ENCODE data around the gene TNRC6B.

The TNRC6B gene

GRCh38 chr22:40361100-40361499 is 183.4 kb downstream of the TNRC6B start:
- Histone ChIP-seq H3K9me2 (ENCODE audit: low read depth, low read length) (no peaks in the 10 kb centered on the region), H3K27me3 (ENCODE audit: insufficient read depth, low read length) (no peaks in the 10 kb centered on the region), H3K27ac (ENCODE audit: low read depth, low read length, poor library complexity, severe bottlenecking) (no peak overlapping the region), H3K4me1 (ENCODE audit: insufficient read depth, low read length, severe bottlenecking) (no peaks in the 10 kb centered on the region), H2AFZ (ENCODE audit: low read length) (no peak overlapping the region), H3K36me3 (ENCODE audit: insufficient read depth, low read length) (peaks cover 100% of the 10 kb centered on the region), H3K4me2 (ENCODE audit: low read length) (no peak overlapping the region), H3K9me3 (ENCODE audit: low read length) (no peaks in the 10 kb centered on the region), H4K20me1 (ENCODE audit: insufficient read depth, low read length) (no peaks in the 10 kb centered on the region), H3K9ac (ENCODE audit: low read length) (no peak overlapping the region), H3F3A (ENCODE audit: insufficient read depth, low read length) (no peaks in the 10 kb centered on the region), H3K4me3 (ENCODE audit: low read depth, low read length, poor library complexity, severe bottlenecking) (no peak overlapping the region), H3K79me2 (ENCODE audit: insufficient read depth, low read length) (no peaks in the 10 kb centered on the region)
- TF ChIP-seq EZH2 (IDR thresholded peaks at IDR 0.05; ENCODE audit: borderline replicate concordance, low read length) (no peak), CTCF (IDR thresholded peaks at IDR 0.05; ENCODE audit: low read length) (no peak)

GRCh38 chr22:40363059-40363458 is 185.3 kb downstream of the TNRC6B start:
- Histone ChIP-seq H3K9me2 (ENCODE audit: low read depth, low read length) (no peaks in the 10 kb centered on the region), H3K36me3 (ENCODE audit: insufficient read depth, low read length) (peaks cover 100% of the 10 kb centered on the region), H4K20me1 (ENCODE audit: insufficient read depth, low read length) (no peaks in the 10 kb centered on the region), H3K27ac (ENCODE audit: low read depth, low read length, poor library complexity, severe bottlenecking) (no peak overlapping the region), H2AFZ (ENCODE audit: low read length) (no peak overlapping the region), H3K4me3 (ENCODE audit: low read depth, low read length, poor library complexity, severe bottlenecking) (no peak overlapping the region), H3K79me2 (ENCODE audit: insufficient read depth, low read length) (no peaks in the 10 kb centered on the region), H3F3A (ENCODE audit: insufficient read depth, low read length) (0 out of 2 replicates have a peak, but pooled peaks cover 3% of the 10 kb centered on the region), H3K9ac (ENCODE audit: low read length) (no peak overlapping the region), H3K9me3 (ENCODE audit: low read length) (no peaks in the 10 kb centered on the region), H3K4me1 (ENCODE audit: insufficient read depth, low read length, severe bottlenecking) (no peaks in the 10 kb centered on the region), H3K27me3 (ENCODE audit: insufficient read depth, low read length) (no peaks in the 10 kb centered on the region), H3K4me2 (ENCODE audit: low read length) (no peak overlapping the region)
- TF ChIP-seq CTCF (IDR thresholded peaks at IDR 0.05; ENCODE audit: low read length) (no peak), EZH2 (IDR thresholded peaks at IDR 0.05; ENCODE audit: borderline replicate concordance, low read length) (no peak)

GRCh38 chr22:40364431-40364830 is 186.7 kb downstream of the TNRC6B start:
- Histone ChIP-seq H3K9ac (ENCODE audit: low read length) (no peak overlapping the region), H3K9me3 (ENCODE audit: low read length) (no peaks in the 10 kb centered on the region), H3K9me2 (ENCODE audit: low read depth, low read length) (no peaks in the 10 kb centered on the region), H3K27ac (ENCODE audit: low read depth, low read length, poor library complexity, severe bottlenecking) (no peak overlapping the region), H3K4me2 (ENCODE audit: low read length) (no peak overlapping the region), H3K4me3 (ENCODE audit: low read depth, low read length, poor library complexity, severe bottlenecking) (no peak overlapping the region), H3K4me1 (ENCODE audit: insufficient read depth, low read length, severe bottlenecking) (no peaks in the 10 kb centered on the region), H4K20me1 (ENCODE audit: insufficient read depth, low read length) (no peaks in the 10 kb centered on the region), H3K79me2 (ENCODE audit: insufficient read depth, low read length) (no peaks in the 10 kb centered on the region), H3K27me3 (ENCODE audit: insufficient read depth, low read length) (no peaks in the 10 kb centered on the region), H3K36me3 (ENCODE audit: insufficient read depth, low read length) (peaks cover 94% of the 10 kb centered on the region), H2AFZ (ENCODE audit: low read length) (no peak overlapping the region), H3F3A (ENCODE audit: insufficient read depth, low read length) (0 out of 2 replicates have a peak, but pooled peaks cover 3% of the 10 kb centered on the region)
- TF ChIP-seq EZH2 (IDR thresholded peaks at IDR 0.05; ENCODE audit: borderline replicate concordance, low read length) (no peak), CTCF (IDR thresholded peaks at IDR 0.05; ENCODE audit: low read length) (no peak)

Data from OCI-LY1 (cell line).